ENCODE data around the gene SSBP1.

DNA sequence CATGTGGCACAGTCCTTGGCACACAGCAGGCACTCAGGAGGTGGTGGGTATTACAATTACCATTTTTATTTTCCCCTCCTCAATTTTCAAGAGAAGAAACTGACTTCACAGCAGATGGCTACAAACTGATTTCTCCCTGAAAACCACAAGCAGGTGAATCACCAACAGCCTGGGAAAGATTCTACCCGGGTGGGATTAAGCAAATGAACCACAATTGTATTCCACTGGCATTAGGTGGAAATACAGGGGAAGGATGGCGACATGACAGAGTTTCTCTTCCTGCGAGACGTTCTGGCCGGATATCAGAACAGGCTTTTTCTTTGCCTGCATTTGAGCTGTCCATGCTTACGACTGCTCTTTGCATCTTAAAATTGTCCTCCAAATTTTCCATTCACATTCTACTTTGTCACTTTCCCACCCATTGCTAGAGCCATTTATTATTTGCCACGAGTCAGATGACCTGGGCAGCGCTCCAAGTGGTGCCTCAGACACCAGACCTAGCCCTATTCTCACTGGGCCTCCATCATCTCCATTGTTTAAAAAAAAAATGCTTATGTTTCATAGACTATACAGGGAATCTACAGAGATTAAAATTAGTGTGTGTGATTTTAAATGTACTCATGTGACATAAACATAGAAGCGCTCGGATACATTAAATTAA is 40.8 kb upstream of the SSBP1 start:
- TF ChIP-seq YY1 (IDR thresholded peaks at IDR 0.05; ENCODE audit: insufficient read depth, insufficient read length) (no peak), ZNF274 (IDR thresholded peaks at IDR 0.05; ENCODE audit: low read depth, low read length) (no peak), SUZ12 (IDR thresholded peaks at IDR 0.05; ENCODE audit: extremely low read depth, insufficient read depth, insufficient read length) (no peak)

All from NT2/D1 (cell line).